ENCODE measurements around the gene ATG4B. TPM values are rescaled to one million over a fixed set of nuclear protein-coding genes. Genes with fewer than 3 reads are reported as not detected.
"Not testable (repeated sequence)": the region's sequence is repeated elsewhere in the genome, so short reads cannot be mapped to it uniquely, and the experiment has no call there.

ATG4B gene
- total RNA-seq: 10 to 100 TPM; 44.2 to 72.1 (median 66.0) TPM

- Histone ChIP-seq H3K9me3 (no peaks in the 10 kb centered on the region), H3K4me3 (peak within 1 kb of the TSS; percentile 71 to 98), H3K36me3 (peaks cover 0 to 19% of the 10 kb centered on the region in 2 donors), H3K27ac (peak within 1 kb of the TSS; percentile 86 to 99 (median 99)), H3K4me1 (peaks cover 10 to 79% (median 34%) of the 10 kb centered on the region in 3 donors), H3K27me3 (no peaks in the 10 kb centered on the region)
- TF ChIP-seq POLR2AphosphoS5 (IDR thresholded peaks at IDR 0.05) (peak; percentile 95), EP300 (IDR thresholded peaks at IDR 0.05) (no peak), POLR2A (IDR thresholded peaks at IDR 0.05) (peak; percentile 74 to 83)
- TF ChIP-seq, protein P1, sequence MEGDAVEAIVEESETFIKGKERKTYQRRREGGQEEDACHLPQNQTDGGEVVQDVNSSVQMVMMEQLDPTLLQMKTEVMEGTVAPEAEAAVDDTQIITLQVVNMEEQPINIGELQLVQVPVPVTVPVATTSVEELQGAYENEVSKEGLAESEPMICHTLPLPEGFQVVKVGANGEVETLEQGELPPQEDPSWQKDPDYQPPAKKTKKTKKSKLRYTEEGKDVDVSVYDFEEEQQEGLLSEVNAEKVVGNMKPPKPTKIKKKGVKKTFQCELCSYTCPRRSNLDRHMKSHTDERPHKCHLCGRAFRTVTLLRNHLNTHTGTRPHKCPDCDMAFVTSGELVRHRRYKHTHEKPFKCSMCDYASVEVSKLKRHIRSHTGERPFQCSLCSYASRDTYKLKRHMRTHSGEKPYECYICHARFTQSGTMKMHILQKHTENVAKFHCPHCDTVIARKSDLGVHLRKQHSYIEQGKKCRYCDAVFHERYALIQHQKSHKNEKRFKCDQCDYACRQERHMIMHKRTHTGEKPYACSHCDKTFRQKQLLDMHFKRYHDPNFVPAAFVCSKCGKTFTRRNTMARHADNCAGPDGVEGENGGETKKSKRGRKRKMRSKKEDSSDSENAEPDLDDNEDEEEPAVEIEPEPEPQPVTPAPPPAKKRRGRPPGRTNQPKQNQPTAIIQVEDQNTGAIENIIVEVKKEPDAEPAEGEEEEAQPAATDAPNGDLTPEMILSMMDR (IDR thresholded peaks at IDR 0.05): peak in 1 of 4 experiments; percentile 11
- ATAC-seq: peak; percentile 87
- 0% methylated on average over 11 of the region's 123 CpGs; no CpG with 5 or more reads in 1 of the 2 donors for WGBS, 2 donors (ENCODE audit: low coverage in 1 of 2)
These were observed at the start of gene ATG4B, which contains the start of gene THAP4 for GRCh38 chr2:241637018-241637794. Gene ATG4B (plus strand): TSS chr2:241637693. CDS start chr2:241637715, 22 bp downstream. Gene THAP4 (minus strand): TSS chr2:241637158. CDS start chr2:241637017, 141 bp downstream.

- 79 to 82% methylated on average over 14 of the region's 17 CpGs for WGBS, 2 donors (ENCODE audit: low coverage in 1 of 2)
- Histone ChIP-seq H3K9me3 (peaks cover 0 to 35% (median 0%) of the 10 kb centered on the region in 3 donors), H3K36me3 (peaks cover 0 to 94% of the 10 kb centered on the region in 2 donors)
- not testable (repeated sequence) for ATAC-seq, H3K4me1 ChIP-seq, H3K4me3 ChIP-seq, H3K27me3 ChIP-seq, H3K27ac ChIP-seq
These were observed 47.6 kb upstream of the ATG4B start for GRCh38 chr2:241589863-241590262.

GRCh38 chr2:241590496-241591455, 46.7 kb upstream of the ATG4B start:
- WGBS, 2 donors (ENCODE audit: low coverage in 1 of 2): 83 to 87% methylated on average over 5 to 19 of the region's 33 CpGs
- not testable (repeated sequence) for H3K4me1 ChIP-seq, H3K27me3 ChIP-seq, H3K27ac ChIP-seq, ATAC-seq, H3K4me3 ChIP-seq
- Histone ChIP-seq H3K9me3 (peaks cover 0 to 31% (median 0%) of the 10 kb centered on the region in 3 donors), H3K36me3 (peaks cover 0 to 94% of the 10 kb centered on the region in 2 donors)

- 100% methylated on average over 2 of the region's 18 CpGs; no CpG with 5 or more reads in 1 of the 2 donors for WGBS, 2 donors (ENCODE audit: low coverage in 1 of 2)
- H3K36me3 ChIP-seq: peaks cover 0 to 93% of the 10 kb centered on the region in 2 donors
- H3K4me1 ChIP-seq: no peaks in the 10 kb centered on the region
- no peak for ATAC-seq
- peaks cover 0 to 15% (median 0%) of the 10 kb centered on the region in 3 donors for H3K9me3 ChIP-seq
- no peaks in the 10 kb centered on the region for H3K27me3 ChIP-seq
- TF ChIP-seq POLR2AphosphoS5 (IDR thresholded peaks at IDR 0.05): no peak
- no peak for TF ChIP-seq POLR2A (IDR thresholded peaks at IDR 0.05)
- TF ChIP-seq EP300 (IDR thresholded peaks at IDR 0.05): no peak
- TF ChIP-seq, protein P1 (IDR thresholded peaks at IDR 0.05): no peak
- no peak overlapping the region for H3K4me3 ChIP-seq
- no peak overlapping the region for H3K27ac ChIP-seq
These were observed 45.2 kb upstream of the ATG4B start for GRCh38 chr2:241592126-241592845.

DNA sequence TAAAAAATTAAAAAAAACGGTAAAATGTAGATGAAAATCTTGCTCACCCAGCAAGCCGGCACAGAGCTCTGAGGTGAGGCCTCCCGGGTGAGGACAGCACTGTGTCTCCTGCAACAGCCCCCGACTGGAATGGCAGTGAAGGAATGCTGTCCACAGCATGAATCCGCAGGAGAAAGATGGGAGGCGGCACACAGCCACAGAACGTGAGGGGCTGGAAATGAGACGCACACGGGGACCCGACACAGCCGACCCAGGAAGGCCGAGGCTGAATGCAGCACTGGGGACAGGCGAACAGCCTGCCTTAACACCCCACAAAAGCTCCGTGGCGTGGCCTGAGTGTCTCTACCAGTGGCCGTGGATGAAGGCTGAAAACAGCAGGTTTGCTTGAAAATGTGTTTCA, 44.2 kb upstream of the ATG4B start:
- H3K27me3 ChIP-seq: no peaks in the 10 kb centered on the region
- 83 to 100% methylated on average over 2 to 15 of the region's 16 CpGs for WGBS, 2 donors (ENCODE audit: low coverage in 1 of 2)
- TF ChIP-seq, protein P1 (IDR thresholded peaks at IDR 0.05): no peak
- no peak for TF ChIP-seq POLR2AphosphoS5 (IDR thresholded peaks at IDR 0.05)
- TF ChIP-seq POLR2A (IDR thresholded peaks at IDR 0.05): no peak
- no peak overlapping the region for H3K4me3 ChIP-seq
- ATAC-seq: no peak
- H3K27ac ChIP-seq: no peak overlapping the region
- no peaks in the 10 kb centered on the region for H3K4me1 ChIP-seq
- peaks cover 0 to 6% (median 0%) of the 10 kb centered on the region in 3 donors for H3K9me3 ChIP-seq
- H3K36me3 ChIP-seq: peaks cover 0 to 88% of the 10 kb centered on the region in 2 donors
